GM10248 (cell line): ENCODE measurements around the gene CALN1.

Source experiments
- CTCF ChIA-PET: fragments of 300-600 bp; sonication (Branson Sonifier 250); formaldehyde crosslinking; extraction: SDS; loops from one replicate; lab custom pipeline; 2021; ENCODE audit warnings: antibody characterized with exemption; lab: Yijun Ruan, JAX
- POLR2A ChIA-PET: fragments of 350-650 bp; sonication (Branson Sonifier 250); formaldehyde crosslinking; extraction: SDS; loops from one replicate; lab custom pipeline; 2020; ENCODE audit warnings: antibody characterized with exemption; lab: Yijun Ruan, JAX
- DNase-seq: peaks from one replicate; pipeline ENCODE4 v3.0.0; 2012; ENCODE audit errors: extremely low spot score
- TF ChIP-seq, protein P1 (sequence below): IDR thresholded peaks from 2 replicates; pipeline ENCODE4 v1.5.1; 2012; ENCODE audit warnings: mild to moderate bottlenecking, low read depth; ENCODE audit errors: extremely low read depth, missing control alignments, control extremely low read depth

Gene CALN1

DNA sequence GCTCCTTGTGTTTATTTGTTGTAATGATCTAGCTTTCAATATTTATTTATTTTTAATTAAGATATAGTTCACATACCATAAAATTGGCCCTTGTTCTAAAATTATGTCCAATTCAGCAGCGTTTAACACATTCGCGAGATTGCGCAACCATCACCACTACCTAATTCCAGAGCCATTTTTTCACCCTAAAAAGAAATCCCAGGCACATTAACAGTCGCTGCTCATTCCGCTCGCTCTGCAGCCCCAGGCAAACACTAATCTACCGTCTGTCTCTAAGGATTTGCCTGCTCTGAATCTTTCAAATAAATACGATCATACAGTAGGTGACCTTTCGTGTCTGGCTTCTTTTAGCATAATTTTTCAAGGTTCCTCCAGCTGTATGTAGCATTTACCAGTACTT is 616.7 kb downstream of the CALN1 start:
- ChIA-PET POLR2A (no interaction called here), CTCF (no interaction called here)
- DNase-seq, result no peak
- TF ChIP-seq, protein P1, sequence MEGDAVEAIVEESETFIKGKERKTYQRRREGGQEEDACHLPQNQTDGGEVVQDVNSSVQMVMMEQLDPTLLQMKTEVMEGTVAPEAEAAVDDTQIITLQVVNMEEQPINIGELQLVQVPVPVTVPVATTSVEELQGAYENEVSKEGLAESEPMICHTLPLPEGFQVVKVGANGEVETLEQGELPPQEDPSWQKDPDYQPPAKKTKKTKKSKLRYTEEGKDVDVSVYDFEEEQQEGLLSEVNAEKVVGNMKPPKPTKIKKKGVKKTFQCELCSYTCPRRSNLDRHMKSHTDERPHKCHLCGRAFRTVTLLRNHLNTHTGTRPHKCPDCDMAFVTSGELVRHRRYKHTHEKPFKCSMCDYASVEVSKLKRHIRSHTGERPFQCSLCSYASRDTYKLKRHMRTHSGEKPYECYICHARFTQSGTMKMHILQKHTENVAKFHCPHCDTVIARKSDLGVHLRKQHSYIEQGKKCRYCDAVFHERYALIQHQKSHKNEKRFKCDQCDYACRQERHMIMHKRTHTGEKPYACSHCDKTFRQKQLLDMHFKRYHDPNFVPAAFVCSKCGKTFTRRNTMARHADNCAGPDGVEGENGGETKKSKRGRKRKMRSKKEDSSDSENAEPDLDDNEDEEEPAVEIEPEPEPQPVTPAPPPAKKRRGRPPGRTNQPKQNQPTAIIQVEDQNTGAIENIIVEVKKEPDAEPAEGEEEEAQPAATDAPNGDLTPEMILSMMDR, result no peak

DNA sequence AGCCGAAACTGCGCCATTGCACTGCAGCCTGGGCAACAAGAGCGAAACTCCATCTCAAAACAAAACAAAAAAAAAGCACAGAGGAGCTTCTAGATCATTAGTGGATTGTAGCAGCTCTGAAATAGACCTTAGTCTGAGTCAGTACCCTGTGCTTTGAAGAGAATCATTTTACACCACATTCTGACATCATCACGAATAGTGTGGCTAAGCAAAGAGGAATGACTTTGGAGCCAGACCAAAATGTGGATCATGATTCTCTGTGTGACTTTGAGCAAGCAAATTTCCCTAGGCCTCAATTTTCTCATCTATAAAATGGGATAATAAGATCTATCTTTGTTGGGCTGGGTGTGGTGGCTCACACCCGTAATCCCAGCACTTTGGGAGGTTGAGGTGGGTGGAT is 618.9 kb downstream of the CALN1 start:
- POLR2A ChIA-PET, result no interaction called here
- DNase-seq, result no peak
- TF ChIP-seq, protein P1, result no peak
- CTCF ChIA-PET, result no interaction called here

DNA sequence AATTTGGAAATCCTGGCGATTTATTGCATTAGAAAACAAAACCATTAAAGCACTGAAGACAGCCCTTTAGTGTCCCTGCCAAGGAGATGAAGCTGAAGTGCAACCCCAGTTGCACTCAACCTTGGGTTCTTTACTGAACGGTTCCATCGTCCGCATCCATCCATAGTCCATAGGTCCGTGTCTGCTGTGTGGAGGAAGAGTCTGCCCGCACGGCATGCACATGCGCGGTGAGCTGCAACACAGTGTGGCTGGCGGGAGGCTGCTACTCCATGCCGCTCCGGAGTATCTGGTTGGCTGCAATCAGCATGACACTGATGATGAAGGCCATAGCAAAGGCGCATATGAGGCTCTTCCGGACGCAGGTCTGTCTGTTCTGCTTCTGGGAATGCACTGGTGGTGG is 624.6 kb downstream of the CALN1 start:
- ChIA-PET POLR2A (no interaction called here), CTCF (no interaction called here)
- DNase-seq, result no peak
- TF ChIP-seq, protein P1, result no peak

DNA sequence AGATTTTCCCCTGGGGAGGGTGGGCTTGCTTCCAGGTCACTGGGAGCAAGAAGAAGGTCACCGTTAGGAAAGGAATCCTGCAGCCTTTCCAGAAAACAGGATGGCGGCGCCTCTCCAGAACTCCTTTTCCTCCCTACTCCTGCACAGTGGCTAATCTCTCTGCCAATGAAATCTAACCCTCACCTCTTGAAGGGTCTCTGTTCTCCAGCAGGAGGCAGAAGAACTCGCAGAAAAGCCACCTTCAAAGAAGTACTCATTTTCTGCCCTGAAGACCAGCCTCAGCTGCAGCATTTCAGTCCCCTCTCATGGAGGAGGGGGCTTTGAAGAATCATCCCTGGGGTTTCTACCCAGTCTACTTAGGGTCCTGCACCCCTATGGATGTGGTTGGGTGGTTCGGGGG is 626.9 kb downstream of the CALN1 start:
- CTCF ChIA-PET, result no interaction called here
- no peak for DNase-seq
- POLR2A ChIA-PET, result no interaction called here
- TF ChIP-seq, protein P1, result no peak

DNA sequence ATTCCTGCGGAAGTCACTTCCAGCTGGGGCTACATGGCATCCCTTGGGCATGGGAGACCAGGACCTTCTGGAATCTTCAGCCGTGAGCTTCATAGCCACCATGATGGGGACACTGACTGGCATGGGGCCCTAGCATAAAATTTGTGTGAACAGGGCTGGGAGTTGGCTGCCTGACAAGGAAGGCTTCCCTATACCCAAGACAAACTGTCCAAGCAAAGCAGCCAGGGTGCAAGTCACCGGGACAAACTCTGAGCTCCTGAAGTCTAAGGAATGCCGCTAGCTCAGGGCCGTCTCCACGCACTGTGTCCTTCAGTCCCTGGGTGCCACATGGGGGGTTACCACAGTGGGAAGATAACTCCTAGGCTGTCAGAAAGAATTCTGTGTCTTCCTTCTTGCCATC is 627.4 kb downstream of the CALN1 start:
- CTCF ChIA-PET, result no interaction called here
- POLR2A ChIA-PET, result no interaction called here
- no peak for DNase-seq
- TF ChIP-seq, protein P1, result no peak

DNA sequence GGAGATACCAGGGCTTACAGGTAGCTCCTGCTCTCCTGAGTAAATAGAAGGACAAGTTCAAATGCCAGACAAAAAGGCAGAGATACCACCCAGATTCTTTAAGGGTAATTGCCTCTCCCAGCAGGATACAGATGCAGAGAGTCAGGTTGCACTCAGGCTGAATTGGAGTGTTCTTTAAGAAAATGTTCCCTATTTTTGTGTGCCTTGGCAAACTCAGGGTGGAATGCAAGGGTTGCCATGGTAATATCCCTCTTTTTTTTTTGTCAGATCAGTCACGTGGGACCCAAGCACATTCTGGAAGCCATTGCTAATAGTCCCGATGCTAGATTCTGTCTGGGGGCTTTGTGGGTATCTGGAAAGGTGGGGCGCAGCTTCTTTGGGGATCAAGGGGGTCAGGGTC is 628.0 kb downstream of the CALN1 start:
- ChIA-PET CTCF (no interaction called here), POLR2A (no interaction called here)
- DNase-seq, result no peak
- TF ChIP-seq, protein P1, result no peak

DNA sequence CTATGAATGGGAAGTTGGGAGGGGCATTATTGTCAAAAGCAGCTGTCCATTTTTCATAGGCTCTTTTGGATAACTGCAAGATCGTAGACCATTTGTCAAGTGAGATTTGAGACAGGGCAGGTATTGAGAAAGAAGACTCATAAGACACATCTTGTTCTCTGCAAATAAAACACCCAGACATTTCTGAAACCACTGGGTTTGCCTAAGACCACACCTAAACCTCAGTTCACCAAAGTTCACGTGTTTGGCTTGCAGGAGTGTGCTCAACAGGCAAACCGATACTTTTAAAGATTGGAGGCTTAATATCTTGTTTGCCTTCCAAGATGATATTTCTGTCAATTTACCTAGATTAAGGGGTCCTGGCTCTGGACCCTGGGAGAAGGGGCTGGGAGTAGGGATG is 628.4 kb downstream of the CALN1 start:
- ChIA-PET POLR2A (no interaction called here), CTCF (no interaction called here)

More for the DNA sequence above, 628.4 kb downstream of the CALN1 start:
- TF ChIP-seq, protein P1, result no peak
- DNase-seq, result no peak
